Left cardiac atrium (tissue), 4 donors: ENCODE data around the gene NEDD4L. TPM values are rescaled to one million over a fixed set of nuclear protein-coding genes. Genes with fewer than 3 reads are reported as not detected.
"Not testable (repeated sequence)": the region's sequence is repeated elsewhere in the genome, so short reads cannot be mapped to it uniquely, and the experiment has no call there.

Experiments used
- ATAC-seq, 2 donors: fragments of 200-7000 bp; cut with Tn5 transposase; one replicate each; pipeline ENCODE4 v1.9.1; 2020; ENCODE audit warnings: mild to moderate bottlenecking in 2 of 2, moderate library complexity in 2 of 2
- DNase-seq: peaks from one replicate; pipeline ENCODE4 v3.0.0-alpha.2; 2020
- intact Hi-C, 2 donors: fragments of 100-400 bp; cut with DNase I; formaldehyde crosslinking; loops; one replicate each; pipeline versions ENCODE4 v1.14.1 to v1.15.1; 2022 to 2023
- total RNA-seq, 2 donors: library from RNA; stranded (reverse); fragmentation: NEBNext Ultra II Directional; extraction: Animal tissue kit (Norgen Biotek cat#: 25700); gene quantifications; one replicate each; pipeline ENCODE4 v1.2.1, GENCODE V29; 2021
- donor health status: DM: no; HTN: yes; CAD: no.
- donor health status: DM: no; HTN: yes; CAD: no; lungs with severe emphysema.
- donor health status: DM: yes; HTN: yes; CAD: no.
- donor health status: Dilated cardiomyopathy.

The NEDD4L gene
- total RNA-seq, 2 donors from 2014 or later = 64.9 to 98.2 TPM

- no peak for ATAC-seq
- DNase-seq = no peak
- intact Hi-C loops = no loop called here
Measured at GRCh38 chr18:58279504-58280175, 235.6 kb downstream of the NEDD4L start.

- intact Hi-C loops = no loop called here
- DNase-seq (no peak), ATAC-seq (peak; percentile 35 to 86)
Measured at GRCh38 chr18:58280191-58280590, 236.2 kb downstream of the NEDD4L start.

- intact Hi-C loops, ATAC-seq, DNase-seq: not testable (repeated sequence)
Measured at GRCh38 chr18:58282872-58283271, 238.8 kb downstream of the NEDD4L start.

GRCh38 chr18:58284699-58285448 lies 240.8 kb downstream of the NEDD4L start:
- ATAC-seq = peak; percentile 13 to 64
- intact Hi-C loops = no loop called here
- DNase-seq = no peak

- no peak for DNase-seq
- intact Hi-C loops = no loop called here
- ATAC-seq = peak in 1 of 2 donors; percentile 25
Measured at GRCh38 chr18:58285449-58286130, 241.6 kb downstream of the NEDD4L start.

- intact Hi-C loops = no loop called here
- no peak for ATAC-seq
- DNase-seq = no peak
Measured at GRCh38 chr18:58286632-58287352, 242.8 kb downstream of the NEDD4L start.

- ATAC-seq (no peak), DNase-seq (no peak)
- intact Hi-C loops = no loop called here
Measured at GRCh38 chr18:58287353-58288274, 243.6 kb downstream of the NEDD4L start.

- ATAC-seq (peak; percentile 43 to 79), DNase-seq (no peak)
- intact Hi-C loops = no loop called here
Measured at GRCh38 chr18:58288921-58289797, 245.1 kb downstream of the NEDD4L start.

- DNase-seq (no peak), ATAC-seq (no peak)
- intact Hi-C loops = no loop called here
Measured at GRCh38 chr18:58290116-58290695, 246.2 kb downstream of the NEDD4L start.

GRCh38 chr18:58291131-58291530 lies 247.1 kb downstream of the NEDD4L start:
- no peak for DNase-seq
- no peak for ATAC-seq
- intact Hi-C loops = no loop called here

GRCh38 chr18:58292638-58293037 lies 248.6 kb downstream of the NEDD4L start:
- no peak for ATAC-seq
- intact Hi-C loops = no loop called here
- DNase-seq = no peak

GRCh38 chr18:58297198-58297597 lies 253.2 kb downstream of the NEDD4L start:
- DNase-seq (no peak), ATAC-seq (no peak)
- intact Hi-C loops = no loop called here

GRCh38 chr18:58298251-58299134 lies 254.5 kb downstream of the NEDD4L start:
- DNase-seq = no peak
- intact Hi-C loops = no loop called here
- peak in 1 of 2 donors; percentile 16 for ATAC-seq

- DNase-seq (no peak), ATAC-seq (peak in 1 of 2 donors; percentile 46)
- intact Hi-C loops = no loop called here
Measured at GRCh38 chr18:58299135-58299473, 255.1 kb downstream of the NEDD4L start.

GRCh38 chr18:58299936-58300335 lies 255.9 kb downstream of the NEDD4L start:
- DNase-seq = no peak
- intact Hi-C loops = no loop called here
- no peak for ATAC-seq

- no peak for ATAC-seq
- intact Hi-C loops = no loop called here
- no peak for DNase-seq
Measured at GRCh38 chr18:58300867-58301266, 256.8 kb downstream of the NEDD4L start.
